Measurements from ENCODE around the gene ATRNL1. TPM values are rescaled to one million over a fixed set of nuclear protein-coding genes. Genes with fewer than 3 reads are reported as not detected.

Gene ATRNL1
- total RNA-seq, 1 experiment from 2014 or later: 8.8 TPM

- H3K27ac Mint-ChIP-seq (ENCODE audit: unreplicated experiment): no peak overlapping the region
- TF ChIP-seq, protein P1, sequence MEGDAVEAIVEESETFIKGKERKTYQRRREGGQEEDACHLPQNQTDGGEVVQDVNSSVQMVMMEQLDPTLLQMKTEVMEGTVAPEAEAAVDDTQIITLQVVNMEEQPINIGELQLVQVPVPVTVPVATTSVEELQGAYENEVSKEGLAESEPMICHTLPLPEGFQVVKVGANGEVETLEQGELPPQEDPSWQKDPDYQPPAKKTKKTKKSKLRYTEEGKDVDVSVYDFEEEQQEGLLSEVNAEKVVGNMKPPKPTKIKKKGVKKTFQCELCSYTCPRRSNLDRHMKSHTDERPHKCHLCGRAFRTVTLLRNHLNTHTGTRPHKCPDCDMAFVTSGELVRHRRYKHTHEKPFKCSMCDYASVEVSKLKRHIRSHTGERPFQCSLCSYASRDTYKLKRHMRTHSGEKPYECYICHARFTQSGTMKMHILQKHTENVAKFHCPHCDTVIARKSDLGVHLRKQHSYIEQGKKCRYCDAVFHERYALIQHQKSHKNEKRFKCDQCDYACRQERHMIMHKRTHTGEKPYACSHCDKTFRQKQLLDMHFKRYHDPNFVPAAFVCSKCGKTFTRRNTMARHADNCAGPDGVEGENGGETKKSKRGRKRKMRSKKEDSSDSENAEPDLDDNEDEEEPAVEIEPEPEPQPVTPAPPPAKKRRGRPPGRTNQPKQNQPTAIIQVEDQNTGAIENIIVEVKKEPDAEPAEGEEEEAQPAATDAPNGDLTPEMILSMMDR (IDR thresholded peaks at IDR 0.05; ENCODE audit: unreplicated experiment): no peak
- no peaks in the 10 kb centered on the region for H3K4me1 Mint-ChIP-seq (ENCODE audit: low read depth, unreplicated experiment)
- no peaks in the 10 kb centered on the region for H3K27me3 Mint-ChIP-seq (ENCODE audit: unreplicated experiment)
- no peak overlapping the region for H3K4me3 Mint-ChIP-seq (ENCODE audit: low read depth, unreplicated experiment)
- no peaks in the 10 kb centered on the region for H3K9me3 Mint-ChIP-seq (ENCODE audit: low read depth, unreplicated experiment)
- H3K36me3 Mint-ChIP-seq (ENCODE audit: insufficient read depth, unreplicated experiment): no peaks in the 10 kb centered on the region
- CTCF ChIA-PET: no interaction called here
- intact Hi-C loops (cut with micrococcal nuclease; ENCODE audit: unreplicated experiment): no loop called here
- no peak for DNase-seq
- BruUV-seq (replicated peaks): no TSS peak
These were observed 668.9 kb downstream of the ATRNL1 start for GRCh38 chr10:115762029-115762428.

DNA sequence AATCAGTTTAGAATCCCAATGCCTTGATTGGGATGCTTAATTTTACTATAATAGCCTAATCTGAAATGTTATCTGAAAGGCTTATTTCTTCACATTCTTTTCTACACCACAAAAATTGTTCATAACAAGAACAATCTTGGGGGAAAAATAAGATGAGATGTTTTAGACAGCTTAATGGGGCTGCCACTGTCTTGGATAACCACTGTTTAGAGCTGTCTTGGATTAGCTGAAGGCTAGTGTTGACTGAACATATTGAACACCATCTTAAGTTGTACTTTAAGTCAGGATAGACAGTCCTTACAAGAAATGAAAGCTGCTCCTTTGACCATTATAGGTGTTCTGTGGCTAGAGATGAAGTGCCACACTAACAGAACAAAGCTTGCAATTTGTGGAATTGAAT lies 678.6 kb downstream of the ATRNL1 start:
- H3K36me3 Mint-ChIP-seq (ENCODE audit: insufficient read depth, unreplicated experiment): no peaks in the 10 kb centered on the region
- BruUV-seq (replicated peaks): no TSS peak
- no peaks in the 10 kb centered on the region for H3K4me1 Mint-ChIP-seq (ENCODE audit: low read depth, unreplicated experiment)
- CTCF ChIA-PET: no interaction called here
- H3K27ac Mint-ChIP-seq (ENCODE audit: unreplicated experiment): no peak overlapping the region
- DNase-seq: no peak
- H3K9me3 Mint-ChIP-seq (ENCODE audit: low read depth, unreplicated experiment): no peaks in the 10 kb centered on the region
- no peak overlapping the region for H3K4me3 Mint-ChIP-seq (ENCODE audit: low read depth, unreplicated experiment)
- intact Hi-C loops (cut with micrococcal nuclease; ENCODE audit: unreplicated experiment): no loop called here
- no peaks in the 10 kb centered on the region for H3K27me3 Mint-ChIP-seq (ENCODE audit: unreplicated experiment)
- TF ChIP-seq, protein P1 (IDR thresholded peaks at IDR 0.05; ENCODE audit: unreplicated experiment): no peak

DNA sequence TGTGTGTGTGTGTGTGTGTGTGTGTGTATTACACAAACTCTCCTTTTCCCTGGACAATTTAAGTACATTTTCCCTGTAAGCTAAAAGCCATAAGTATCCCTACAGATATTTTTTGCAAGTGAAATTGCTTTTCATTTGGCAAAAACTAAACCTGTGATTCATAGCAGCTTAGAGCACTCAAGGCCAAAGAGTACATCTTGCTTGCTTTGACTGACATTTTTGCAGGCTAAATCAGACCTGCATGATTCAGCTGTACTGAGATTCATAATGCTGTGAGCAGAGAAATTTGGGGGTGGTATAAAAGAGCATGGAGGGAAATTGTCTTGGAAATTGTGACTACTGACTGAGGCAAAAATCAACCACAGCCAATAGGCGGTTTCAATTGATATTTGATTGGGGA lies 679.4 kb downstream of the ATRNL1 start:
- H3K9me3 Mint-ChIP-seq (ENCODE audit: low read depth, unreplicated experiment): no peaks in the 10 kb centered on the region
- CTCF ChIA-PET: no interaction called here
- DNase-seq: no peak
- no peak overlapping the region for H3K27ac Mint-ChIP-seq (ENCODE audit: unreplicated experiment)
- H3K4me3 Mint-ChIP-seq (ENCODE audit: low read depth, unreplicated experiment): no peak overlapping the region
- TF ChIP-seq, protein P1 (IDR thresholded peaks at IDR 0.05; ENCODE audit: unreplicated experiment): no peak
- intact Hi-C loops (cut with micrococcal nuclease; ENCODE audit: unreplicated experiment): no loop called here
- no TSS peak for BruUV-seq (replicated peaks)
- no peaks in the 10 kb centered on the region for H3K4me1 Mint-ChIP-seq (ENCODE audit: low read depth, unreplicated experiment)
- H3K36me3 Mint-ChIP-seq (ENCODE audit: insufficient read depth, unreplicated experiment): no peaks in the 10 kb centered on the region
- no peaks in the 10 kb centered on the region for H3K27me3 Mint-ChIP-seq (ENCODE audit: unreplicated experiment)

GRCh38 chr10:115773832-115774231 lies 680.7 kb downstream of the ATRNL1 start:
- H3K4me1 Mint-ChIP-seq (ENCODE audit: low read depth, unreplicated experiment): no peaks in the 10 kb centered on the region
- BruUV-seq (replicated peaks): no TSS peak
- peaks cover 9% of the 10 kb centered on the region for H3K27me3 Mint-ChIP-seq (ENCODE audit: unreplicated experiment)
- no peak for DNase-seq
- H3K27ac Mint-ChIP-seq (ENCODE audit: unreplicated experiment): no peak overlapping the region
- no peaks in the 10 kb centered on the region for H3K9me3 Mint-ChIP-seq (ENCODE audit: low read depth, unreplicated experiment)
- CTCF ChIA-PET: no interaction called here
- no peaks in the 10 kb centered on the region for H3K36me3 Mint-ChIP-seq (ENCODE audit: insufficient read depth, unreplicated experiment)
- intact Hi-C loops (cut with micrococcal nuclease; ENCODE audit: unreplicated experiment): no loop called here
- TF ChIP-seq, protein P1 (IDR thresholded peaks at IDR 0.05; ENCODE audit: unreplicated experiment): no peak
- H3K4me3 Mint-ChIP-seq (ENCODE audit: low read depth, unreplicated experiment): no peak overlapping the region

- CTCF ChIA-PET: no interaction called here
- BruUV-seq (replicated peaks): no TSS peak
These were observed 681.6 kb downstream of the ATRNL1 start for GRCh38 chr10:115774721-115775120.

More at GRCh38 chr10:115774721-115775120, 681.6 kb downstream of the ATRNL1 start:
- Mint-ChIP-seq H3K27ac (ENCODE audit: unreplicated experiment) (no peak overlapping the region), H3K4me1 (ENCODE audit: low read depth, unreplicated experiment) (no peaks in the 10 kb centered on the region), H3K27me3 (ENCODE audit: unreplicated experiment) (peaks cover 13% of the 10 kb centered on the region), H3K36me3 (ENCODE audit: insufficient read depth, unreplicated experiment) (no peaks in the 10 kb centered on the region), H3K4me3 (ENCODE audit: low read depth, unreplicated experiment) (no peak overlapping the region), H3K9me3 (ENCODE audit: low read depth, unreplicated experiment) (no peaks in the 10 kb centered on the region)
- TF ChIP-seq, protein P1 (IDR thresholded peaks at IDR 0.05; ENCODE audit: unreplicated experiment): no peak
- DNase-seq: no peak
- intact Hi-C loops (cut with micrococcal nuclease; ENCODE audit: unreplicated experiment): no loop called here

Measured in Calu3 (cell line).